ENCODE results near the gene PI4KA. TPM values are rescaled to one million over a fixed set of nuclear protein-coding genes. Genes with fewer than 3 reads are reported as not detected.

The PI4KA gene
- polyA plus RNA-seq, 1 donor from 2014 or later = 42.2 TPM

- no peaks in the 10 kb centered on the region for H3K9me3 ChIP-seq (ENCODE audit: low read length)
- no peak overlapping the region for H3K4me3 ChIP-seq (ENCODE audit: low read length)
- no peaks in the 10 kb centered on the region for H3F3A ChIP-seq (ENCODE audit: insufficient read depth, low read length, poor library complexity, severe bottlenecking)
- H3K4me2 ChIP-seq (ENCODE audit: low read length) = no peak overlapping the region
- no peaks in the 10 kb centered on the region for H4K20me1 ChIP-seq (ENCODE audit: insufficient read depth)
- H3K9ac ChIP-seq (ENCODE audit: low read length) = no peak overlapping the region
- H3K27me3 ChIP-seq (ENCODE audit: insufficient read depth, low read depth, low read length) = no peaks in the 10 kb centered on the region
- no peak for TF ChIP-seq EZH2 (IDR thresholded peaks at IDR 0.05; ENCODE audit: borderline replicate concordance, insufficient read depth, low read length, poor library complexity, severe bottlenecking)
- TF ChIP-seq POLR2AphosphoS5 (IDR thresholded peaks at IDR 0.05) = no peak
- no peak for TF ChIP-seq TAF1 (IDR thresholded peaks at IDR 0.05; ENCODE audit: low read depth)
- no peak for TF ChIP-seq RAD21 (conservative IDR thresholded peaks at IDR 0.05)
- no peak for TF ChIP-seq SMC3 (conservative IDR thresholded peaks at IDR 0.05; ENCODE audit: poor library complexity)
- no peak for TF ChIP-seq EP300 (conservative IDR thresholded peaks at IDR 0.05; ENCODE audit: poor library complexity, severe bottlenecking)
- no peak for TF ChIP-seq MXI1 (conservative IDR thresholded peaks at IDR 0.05; ENCODE audit: poor library complexity, severe bottlenecking)
- no peak for TF ChIP-seq REST (IDR thresholded peaks at IDR 0.05; ENCODE audit: borderline replicate concordance)
- TF ChIP-seq CTCF (IDR thresholded peaks at IDR 0.05; ENCODE audit: poor library complexity, severe bottlenecking) = no peak
- H2AFZ ChIP-seq (ENCODE audit: low read depth, low read length) = no peak overlapping the region
- H3K79me2 ChIP-seq (replicated peaks; ENCODE audit: insufficient read depth, low read length) = no peaks in the 10 kb centered on the region
- no peaks in the 10 kb centered on the region for H3K36me3 ChIP-seq (ENCODE audit: insufficient read depth, low read length)
- no peaks in the 10 kb centered on the region for H3K9me2 ChIP-seq (ENCODE audit: insufficient read depth, low read length)
- H3K27ac ChIP-seq (ENCODE audit: low read length) = no peak overlapping the region
These were observed 129.4 kb downstream of the PI4KA start for GRCh38 chr22:20729194-20729593.

- no peak for TF ChIP-seq MXI1 (conservative IDR thresholded peaks at IDR 0.05; ENCODE audit: poor library complexity, severe bottlenecking)
- TF ChIP-seq TAF1 (IDR thresholded peaks at IDR 0.05; ENCODE audit: low read depth) = no peak
- TF ChIP-seq RAD21 (conservative IDR thresholded peaks at IDR 0.05) = no peak
- TF ChIP-seq CTCF (IDR thresholded peaks at IDR 0.05; ENCODE audit: poor library complexity, severe bottlenecking) = no peak
- no peak for TF ChIP-seq EZH2 (IDR thresholded peaks at IDR 0.05; ENCODE audit: borderline replicate concordance, insufficient read depth, low read length, poor library complexity, severe bottlenecking)
- TF ChIP-seq SMC3 (conservative IDR thresholded peaks at IDR 0.05; ENCODE audit: poor library complexity) = no peak
- no peak for TF ChIP-seq EP300 (conservative IDR thresholded peaks at IDR 0.05; ENCODE audit: poor library complexity, severe bottlenecking)
- no peak for TF ChIP-seq REST (IDR thresholded peaks at IDR 0.05; ENCODE audit: borderline replicate concordance)
- TF ChIP-seq POLR2AphosphoS5 (IDR thresholded peaks at IDR 0.05) = no peak
- no peaks in the 10 kb centered on the region for H3K9me2 ChIP-seq (ENCODE audit: insufficient read depth, low read length)
- H3K4me3 ChIP-seq (ENCODE audit: low read length) = no peak overlapping the region
- no peak overlapping the region for H3K9ac ChIP-seq (ENCODE audit: low read length)
- H3K4me2 ChIP-seq (ENCODE audit: low read length) = no peak overlapping the region
- no peaks in the 10 kb centered on the region for H3K27me3 ChIP-seq (ENCODE audit: insufficient read depth, low read depth, low read length)
- H3K36me3 ChIP-seq (ENCODE audit: insufficient read depth, low read length) = no peaks in the 10 kb centered on the region
- no peaks in the 10 kb centered on the region for H3K79me2 ChIP-seq (replicated peaks; ENCODE audit: insufficient read depth, low read length)
- no peaks in the 10 kb centered on the region for H3K9me3 ChIP-seq (ENCODE audit: low read length)
- no peak overlapping the region for H3K27ac ChIP-seq (ENCODE audit: low read length)
- H4K20me1 ChIP-seq (ENCODE audit: insufficient read depth) = no peaks in the 10 kb centered on the region
- H3F3A ChIP-seq (ENCODE audit: insufficient read depth, low read length, poor library complexity, severe bottlenecking) = no peaks in the 10 kb centered on the region
- no peak overlapping the region for H2AFZ ChIP-seq (ENCODE audit: low read depth, low read length)
These were observed 130.0 kb downstream of the PI4KA start for GRCh38 chr22:20728523-20729190.
